Caco-2 (cell line): ENCODE measurements around the gene HOXD11. TPM values are rescaled to one million over a fixed set of nuclear protein-coding genes. Genes with fewer than 3 reads are reported as not detected.

ENCODE experiments used
- BruUV-seq: library from RNA; stranded (reverse); fragments of 400-500 nt; replicated peaks from 2 replicates; lab custom pipeline; 2021; lab: Mats Ljungman, UMichigan
- CTCF ChIA-PET: fragments of 300-600 bp; sonication (Branson Sonifier 250); formaldehyde crosslinking; loops from one replicate; lab custom pipeline; 2022; ENCODE audit warnings: antibody characterized with exemption; lab: Charles Lee
- POLR2A ChIA-PET: fragments of 300-600 bp; sonication (Branson Sonifier 250); formaldehyde crosslinking; loops from one replicate; lab custom pipeline; 2022; ENCODE audit warnings: antibody characterized with exemption; lab: Charles Lee
- DNase-seq, 2 experiments: peaks; one replicate each; pipeline versions ENCODE4 v3.0.0 to v3.0.0-alpha.2; 2020 to 2022
- H3K27me3 ChIP-seq: replicated peaks from 2 replicates; pipeline ENCODE4 v1.6.0; 2011; ENCODE audit warnings: low read length; ENCODE audit not compliant: control insufficient read depth, insufficient read depth
- H3K36me3 ChIP-seq: 2 replicates; pipeline ENCODE4 v1.5.1; 2011; ENCODE audit warnings: low read length; ENCODE audit not compliant: control insufficient read depth, insufficient read depth
- H3K4me1 ChIP-seq: fragments of 250-450 bp; sonication (Bioruptor Pico); 2 replicates; pipeline ENCODE4 v1.5.1; 2020; ENCODE audit warnings: mild to moderate bottlenecking
- H3K4me3 ChIP-seq: 2 replicates; pipeline ENCODE4 v1.5.1; 2011; ENCODE audit warnings: low read depth, mild to moderate bottlenecking, control low read depth, low read length
- H3K9me3 ChIP-seq: fragments of 250-450 bp; sonication (Bioruptor Pico); 2 replicates; pipeline ENCODE4 v1.5.1; 2020; ENCODE audit warnings: mild to moderate bottlenecking, moderate library complexity
- H3K27ac Mint-ChIP-seq: one replicate; pipeline ENCODE4 v1.8.0; 2022; ENCODE audit warnings: mixed read lengths; ENCODE audit not compliant: unreplicated experiment
- H3K27me3 Mint-ChIP-seq: one replicate; pipeline ENCODE4 v1.8.0; 2022; ENCODE audit warnings: mixed read lengths; ENCODE audit not compliant: insufficient read depth, unreplicated experiment
- H3K36me3 Mint-ChIP-seq: one replicate; pipeline ENCODE4 v1.8.0; 2022; ENCODE audit warnings: mild to moderate bottlenecking, mixed read lengths; ENCODE audit not compliant: insufficient read depth, unreplicated experiment
- H3K4me1 Mint-ChIP-seq: one replicate; pipeline ENCODE4 v1.8.0; 2022; ENCODE audit warnings: low read depth, mixed read lengths; ENCODE audit not compliant: unreplicated experiment
- H3K4me3 Mint-ChIP-seq: one replicate; pipeline ENCODE4 v1.8.0; 2022; ENCODE audit warnings: mild to moderate bottlenecking, moderate library complexity, mixed read lengths; ENCODE audit not compliant: unreplicated experiment
- H3K9me3 Mint-ChIP-seq: one replicate; pipeline ENCODE4 v1.8.0; 2022; ENCODE audit warnings: mixed read lengths; ENCODE audit not compliant: unreplicated experiment
- intact Hi-C: fragments of 100-400 bp; cut with micrococcal nuclease; formaldehyde crosslinking; loops from one replicate; pipeline ENCODE4 v1.10.0; 2022; ENCODE audit not compliant: unreplicated experiment
- total RNA-seq: library from RNA; stranded (reverse); gene quantifications from 2 replicates; pipeline ENCODE4 v1.2.3, GENCODE V29; 2022
- TF ChIP-seq, protein P1 (sequence below), 2 experiments: fragments of 200-600 bp in 1 of 2; IDR thresholded peaks; 1 replicate in 1 of 2; 2 replicates in 1 of 2; pipeline versions ENCODE4 v1.5.1 to v1.8.0; 2011 to 2022; ENCODE audit warnings: antibody characterized with exemption in 1 of 2, control low read depth in 1 of 2, inconsistent platforms in 1 of 2, low read depth in 1 of 2, low read length in 1 of 2, mild to moderate bottlenecking in 1 of 2, moderate library complexity in 1 of 2; ENCODE audit not compliant: insufficient read depth in 1 of 2, severe bottlenecking in 1 of 2, unreplicated experiment in 1 of 2

HOXD11 gene
- total RNA-seq, 1 experiment from 2014 or later = not detected

- Histone ChIP-seq H3K4me1 (0 out of 2 replicates have a peak, but pooled peaks cover 8% of the 10 kb centered on the region), H3K27me3 (peaks cover 3% of the 10 kb centered on the region; the same call in 1 of the 2 replicates), H3K36me3 (no peaks in the 10 kb centered on the region), H3K9me3 (no peaks in the 10 kb centered on the region), H3K4me3 (no peak overlapping the region)
- CTCF ChIA-PET = no interaction called here
- H3K36me3 Mint-ChIP-seq = no peaks in the 10 kb centered on the region
- TF ChIP-seq, protein P1, sequence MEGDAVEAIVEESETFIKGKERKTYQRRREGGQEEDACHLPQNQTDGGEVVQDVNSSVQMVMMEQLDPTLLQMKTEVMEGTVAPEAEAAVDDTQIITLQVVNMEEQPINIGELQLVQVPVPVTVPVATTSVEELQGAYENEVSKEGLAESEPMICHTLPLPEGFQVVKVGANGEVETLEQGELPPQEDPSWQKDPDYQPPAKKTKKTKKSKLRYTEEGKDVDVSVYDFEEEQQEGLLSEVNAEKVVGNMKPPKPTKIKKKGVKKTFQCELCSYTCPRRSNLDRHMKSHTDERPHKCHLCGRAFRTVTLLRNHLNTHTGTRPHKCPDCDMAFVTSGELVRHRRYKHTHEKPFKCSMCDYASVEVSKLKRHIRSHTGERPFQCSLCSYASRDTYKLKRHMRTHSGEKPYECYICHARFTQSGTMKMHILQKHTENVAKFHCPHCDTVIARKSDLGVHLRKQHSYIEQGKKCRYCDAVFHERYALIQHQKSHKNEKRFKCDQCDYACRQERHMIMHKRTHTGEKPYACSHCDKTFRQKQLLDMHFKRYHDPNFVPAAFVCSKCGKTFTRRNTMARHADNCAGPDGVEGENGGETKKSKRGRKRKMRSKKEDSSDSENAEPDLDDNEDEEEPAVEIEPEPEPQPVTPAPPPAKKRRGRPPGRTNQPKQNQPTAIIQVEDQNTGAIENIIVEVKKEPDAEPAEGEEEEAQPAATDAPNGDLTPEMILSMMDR (IDR thresholded peaks at IDR 0.05; ENCODE audit: insufficient read depth in 1 of 2, low read depth in 1 of 2, low read length in 1 of 2, severe bottlenecking in 1 of 2, unreplicated experiment in 1 of 2) = no peak
- no peaks in the 10 kb centered on the region for H3K9me3 Mint-ChIP-seq
- H3K27ac Mint-ChIP-seq = no peak overlapping the region
- peaks cover 7% of the 10 kb centered on the region for H3K4me1 Mint-ChIP-seq
- no peak for DNase-seq
- H3K27me3 Mint-ChIP-seq = peaks cover 38% of the 10 kb centered on the region
- intact Hi-C loops = loop anchor here (5.0 kb wide), 1 partner anchor 49 kb away; the partner anchor contains the start of gene HOXD1
- no TSS peak for BruUV-seq
- POLR2A ChIA-PET = no interaction called here
- no peak overlapping the region for H3K4me3 Mint-ChIP-seq
Observed at GRCh38 chr2:176138526-176138922, 31.4 kb downstream of the HOXD11 start.

DNA sequence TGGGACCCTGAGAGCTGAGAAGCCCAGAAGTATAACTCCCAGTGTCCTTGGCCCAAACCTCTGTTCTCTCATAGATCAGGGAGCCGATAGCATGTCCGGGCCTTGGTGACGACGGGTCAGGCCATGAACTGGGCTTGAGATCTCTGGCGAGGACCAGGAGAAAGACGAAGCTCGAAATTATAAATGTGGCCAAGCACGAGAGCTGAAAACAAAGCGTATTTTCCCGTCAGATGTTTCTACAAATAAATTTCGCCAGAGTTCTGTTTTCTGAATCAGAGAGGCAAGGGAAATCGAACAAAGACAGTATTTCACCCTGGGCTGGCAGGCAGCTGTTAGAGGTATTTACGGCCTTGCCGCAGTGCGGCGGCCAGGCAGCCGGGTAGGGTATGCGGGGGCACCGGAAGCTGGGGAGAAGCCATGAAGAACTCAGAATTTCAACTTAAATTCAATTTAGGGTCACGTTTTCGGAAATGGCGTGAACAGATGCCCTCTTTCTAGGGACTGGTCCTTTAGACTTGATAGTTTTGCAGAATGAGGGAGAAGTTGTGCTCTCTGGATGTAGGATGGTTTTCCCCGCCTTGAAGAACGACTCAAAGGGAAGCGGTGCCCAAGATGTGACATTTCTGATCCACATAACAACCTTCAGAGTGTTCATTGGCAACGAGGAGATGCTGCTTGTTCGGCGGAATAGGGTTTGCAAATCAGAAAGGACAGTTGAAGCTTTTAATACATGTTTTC is 32.0 kb downstream of the HOXD11 start:
- Histone ChIP-seq H3K36me3 (no peaks in the 10 kb centered on the region), H3K4me3 (no peak overlapping the region), H3K9me3 (no peaks in the 10 kb centered on the region), H3K27me3 (peaks cover 3% of the 10 kb centered on the region; the same call in 1 of the 2 replicates), H3K4me1 (0 out of 2 replicates have a peak, but pooled peaks cover 8% of the 10 kb centered on the region)
- intact Hi-C loops = loop anchor here (5.0 kb wide), 1 partner anchor 48 kb away; the partner anchor contains the start of gene HOXD1
- CTCF ChIA-PET = no interaction called here
- Mint-ChIP-seq H3K27me3 (peaks cover 35% of the 10 kb centered on the region), H3K4me3 (no peak overlapping the region), H3K27ac (no peak overlapping the region), H3K36me3 (no peaks in the 10 kb centered on the region), H3K4me1 (peaks cover 7% of the 10 kb centered on the region), H3K9me3 (no peaks in the 10 kb centered on the region)
- no TSS peak for BruUV-seq
- TF ChIP-seq, protein P1 (IDR thresholded peaks at IDR 0.05; ENCODE audit: insufficient read depth in 1 of 2, low read depth in 1 of 2, low read length in 1 of 2, severe bottlenecking in 1 of 2, unreplicated experiment in 1 of 2) = no peak
- POLR2A ChIA-PET = no interaction called here
- DNase-seq = no peak

DNA sequence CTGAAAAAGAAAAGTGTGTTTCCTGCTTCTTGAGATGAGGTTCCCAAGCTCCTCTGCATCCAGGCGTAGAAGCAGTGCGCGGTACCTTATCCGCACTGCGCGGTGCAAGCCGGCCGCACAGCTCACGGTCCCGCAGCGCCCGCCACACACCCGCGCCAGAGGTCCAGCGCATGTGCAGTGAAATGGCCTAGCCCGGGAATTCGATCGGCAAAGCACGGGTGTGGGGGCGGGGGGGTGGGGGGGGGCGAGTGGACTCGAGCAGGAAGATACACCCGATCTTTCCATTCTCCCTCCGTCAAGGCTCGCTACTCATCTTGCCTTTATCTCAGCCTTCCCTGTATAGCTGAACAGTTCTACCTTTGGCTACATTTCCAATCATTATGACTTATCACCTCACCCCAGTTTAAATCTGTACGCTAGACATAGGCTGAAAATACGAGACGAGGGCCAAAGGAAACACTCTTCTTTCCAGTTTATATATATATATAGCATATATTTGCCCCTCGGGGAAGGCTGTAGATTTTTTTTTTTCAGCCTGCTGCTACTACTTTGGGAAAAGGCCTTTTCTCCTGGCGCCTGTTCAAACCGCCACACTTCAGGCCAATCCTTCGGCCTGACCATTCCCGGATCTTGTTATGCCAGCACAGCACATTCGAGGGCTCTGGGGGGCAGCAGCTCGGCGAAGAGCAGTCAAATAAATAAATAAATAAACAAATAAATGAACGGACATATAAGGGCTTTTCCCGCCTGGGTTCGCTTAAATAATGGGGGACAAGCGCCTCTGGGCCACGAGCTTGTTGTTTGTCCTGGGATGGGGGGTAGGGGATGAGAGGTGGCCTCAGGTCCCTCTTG is 32.8 kb downstream of the HOXD11 start:
- Mint-ChIP-seq H3K9me3 (no peaks in the 10 kb centered on the region), H3K4me3 (no peak overlapping the region), H3K36me3 (no peaks in the 10 kb centered on the region), H3K27me3 (peaks cover 35% of the 10 kb centered on the region), H3K4me1 (peaks cover 7% of the 10 kb centered on the region), H3K27ac (no peak overlapping the region)
- H3K4me1 ChIP-seq = 0 out of 2 replicates have a peak, but pooled peaks cover 8% of the 10 kb centered on the region
- no peak overlapping the region for H3K4me3 ChIP-seq
- no peaks in the 10 kb centered on the region for H3K27me3 ChIP-seq
- CTCF ChIA-PET = no interaction called here
- H3K9me3 ChIP-seq = no peaks in the 10 kb centered on the region
- DNase-seq = no peak
- POLR2A ChIA-PET = no interaction called here
- intact Hi-C loops = loop anchor here (5.0 kb wide), 1 partner anchor 47 kb away; the partner anchor contains the start of gene HOXD1
- BruUV-seq = no TSS peak
- no peaks in the 10 kb centered on the region for H3K36me3 ChIP-seq
- TF ChIP-seq, protein P1 (IDR thresholded peaks at IDR 0.05; ENCODE audit: insufficient read depth in 1 of 2, low read depth in 1 of 2, low read length in 1 of 2, severe bottlenecking in 1 of 2, unreplicated experiment in 1 of 2) = no peak
